Measurements from ENCODE around the gene ART4.
A peak's percentile ranks its signal among the peaks of the same experiment; 100 is the strongest.

ART4 gene

DNA sequence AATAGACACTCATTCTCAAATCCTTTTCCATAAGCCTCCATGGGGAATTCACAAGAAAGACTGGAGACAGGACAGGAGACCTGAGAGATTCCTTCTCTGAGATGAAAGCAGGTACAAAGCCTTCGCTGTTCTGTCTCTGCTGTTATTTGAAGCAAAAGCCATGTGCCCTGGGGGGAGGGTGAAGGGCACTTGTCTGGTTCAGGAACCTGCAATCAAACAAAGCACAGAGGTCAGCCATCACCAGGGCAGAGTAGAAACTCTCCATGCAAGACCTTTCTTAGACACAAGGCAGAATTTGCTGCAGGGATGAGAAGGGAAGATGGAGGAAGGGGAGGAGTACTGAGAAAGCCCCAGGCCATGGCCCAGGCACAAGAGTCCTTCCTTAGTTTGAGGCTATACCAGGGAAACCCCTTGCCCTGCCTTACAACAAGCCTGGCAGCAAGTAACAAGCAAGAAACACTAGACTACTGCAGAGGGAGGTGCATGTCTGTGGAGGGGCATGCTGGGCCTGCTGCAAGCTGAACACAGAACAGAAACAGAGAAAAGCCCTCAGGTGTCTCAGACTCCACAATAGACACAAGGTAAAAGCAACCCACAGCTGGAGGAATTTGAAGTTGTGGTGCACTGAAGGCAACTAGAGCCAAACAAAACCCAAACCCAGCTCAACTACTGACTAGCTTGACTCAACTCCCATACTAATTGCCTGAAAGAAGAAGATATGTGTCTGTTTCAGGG, 7.8 kb upstream of the ART4 start:
- no peak for DNase-seq

DNA sequence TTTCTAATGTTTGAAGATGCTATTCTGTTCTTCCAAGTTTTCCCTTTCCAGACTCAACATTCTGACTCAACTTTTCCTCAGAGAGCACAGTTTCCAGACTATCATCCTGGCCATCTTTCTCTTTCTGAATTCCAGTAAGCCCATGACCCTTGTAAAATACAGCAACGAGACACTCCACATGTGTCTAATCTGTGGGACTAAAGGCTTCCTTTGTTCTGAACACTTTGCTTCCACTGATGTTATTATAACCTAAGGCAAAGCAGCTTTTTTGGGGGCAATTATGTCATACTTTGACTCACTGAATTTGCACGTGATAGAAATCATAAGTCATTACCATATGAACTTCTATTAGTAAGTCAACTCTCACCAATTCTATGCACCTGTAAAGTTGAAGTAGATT, 6.3 kb upstream of the ART4 start:
- DNase-seq: no peak

DNA sequence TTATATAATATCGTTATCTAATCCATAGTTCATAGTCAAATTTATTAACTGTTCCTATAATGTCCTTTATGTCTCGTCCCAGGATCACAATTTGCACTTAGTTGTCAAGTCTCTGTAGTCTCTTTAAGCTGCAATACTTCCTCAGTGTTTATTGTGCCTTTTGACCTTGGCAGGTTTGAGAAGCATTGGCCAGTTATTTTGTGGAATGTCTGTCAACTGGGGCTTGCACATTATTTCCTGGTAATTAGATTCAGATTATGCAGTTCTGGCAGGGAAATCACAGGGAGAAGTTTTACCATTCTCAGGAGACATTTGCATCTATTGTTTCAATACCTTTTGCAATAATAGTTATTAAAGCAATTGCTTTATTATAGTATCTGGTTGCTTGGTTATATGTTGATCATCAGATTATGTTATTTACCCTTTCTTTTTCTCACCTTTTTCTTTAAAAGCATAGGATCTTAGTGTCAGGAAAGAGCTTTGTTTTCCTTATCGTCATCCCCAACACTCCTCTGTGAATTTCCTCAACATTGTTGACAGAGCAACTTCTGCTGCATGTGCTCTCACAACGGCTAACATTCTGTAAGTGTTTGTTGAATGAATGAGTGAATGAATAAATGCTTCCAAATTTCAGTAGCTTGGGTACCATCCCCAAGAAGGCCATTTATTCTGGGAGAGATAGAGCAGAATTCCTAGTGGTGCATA, 3.7 kb upstream of the ART4 start:
- no peak for DNase-seq

- no peak for DNase-seq
These were observed 2.8 kb upstream of the ART4 start for GRCh38 chr12:14846042-14846587.

GRCh38 chr12:14845350-14845750, 2.0 kb upstream of the ART4 start:
- peak; percentile 32 for DNase-seq

DNA sequence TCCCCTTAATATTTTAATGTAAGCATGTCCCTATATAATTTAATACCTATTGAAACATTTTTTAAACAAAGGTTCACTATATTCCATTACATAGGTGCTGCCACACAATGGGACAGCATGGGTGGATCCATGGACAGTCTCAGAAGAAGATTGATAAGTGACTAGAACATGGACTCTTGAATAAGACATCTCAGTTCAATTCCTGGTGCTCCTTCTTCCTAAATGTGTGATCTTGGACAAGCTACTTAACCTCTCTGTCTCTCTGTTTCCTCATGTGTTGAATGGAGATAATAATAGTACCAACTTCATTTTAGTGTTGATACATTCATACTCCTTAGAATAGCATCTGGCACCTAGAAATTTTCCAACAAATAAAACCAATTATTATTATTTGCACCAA, 1.1 kb upstream of the ART4 start:
- DNase-seq: no peak

GRCh38 chr12:14842315-14842714, 1.0 kb downstream of the ART4 start:
- DNase-seq: no peak

GRCh38 chr12:14841761-14842160, 1.6 kb downstream of the ART4 start:
- no peak for DNase-seq

DNA sequence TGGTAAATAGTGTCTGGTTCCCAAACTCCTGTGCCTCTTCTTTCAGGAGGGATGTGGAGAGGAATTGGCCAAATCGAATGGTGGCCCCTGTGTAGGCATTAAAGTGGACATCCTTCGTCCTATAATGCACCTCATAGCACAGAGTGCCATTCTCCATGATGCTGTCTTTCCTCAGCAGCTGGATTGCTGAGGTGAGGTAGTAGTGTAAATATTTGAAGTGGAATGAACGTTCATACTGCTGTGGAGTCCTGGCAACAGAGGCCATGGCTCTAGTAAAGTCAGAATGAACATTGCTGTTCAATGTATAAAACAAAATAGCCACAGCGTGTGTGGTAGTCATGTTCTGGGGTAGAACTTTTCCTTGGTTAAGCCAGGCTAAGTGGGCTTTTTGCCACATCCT, 2.7 kb downstream of the ART4 start:
- DNase-seq: no peak

- DNase-seq: no peak
These were observed 4.1 kb downstream of the ART4 start for GRCh38 chr12:14839262-14839661.

DNA sequence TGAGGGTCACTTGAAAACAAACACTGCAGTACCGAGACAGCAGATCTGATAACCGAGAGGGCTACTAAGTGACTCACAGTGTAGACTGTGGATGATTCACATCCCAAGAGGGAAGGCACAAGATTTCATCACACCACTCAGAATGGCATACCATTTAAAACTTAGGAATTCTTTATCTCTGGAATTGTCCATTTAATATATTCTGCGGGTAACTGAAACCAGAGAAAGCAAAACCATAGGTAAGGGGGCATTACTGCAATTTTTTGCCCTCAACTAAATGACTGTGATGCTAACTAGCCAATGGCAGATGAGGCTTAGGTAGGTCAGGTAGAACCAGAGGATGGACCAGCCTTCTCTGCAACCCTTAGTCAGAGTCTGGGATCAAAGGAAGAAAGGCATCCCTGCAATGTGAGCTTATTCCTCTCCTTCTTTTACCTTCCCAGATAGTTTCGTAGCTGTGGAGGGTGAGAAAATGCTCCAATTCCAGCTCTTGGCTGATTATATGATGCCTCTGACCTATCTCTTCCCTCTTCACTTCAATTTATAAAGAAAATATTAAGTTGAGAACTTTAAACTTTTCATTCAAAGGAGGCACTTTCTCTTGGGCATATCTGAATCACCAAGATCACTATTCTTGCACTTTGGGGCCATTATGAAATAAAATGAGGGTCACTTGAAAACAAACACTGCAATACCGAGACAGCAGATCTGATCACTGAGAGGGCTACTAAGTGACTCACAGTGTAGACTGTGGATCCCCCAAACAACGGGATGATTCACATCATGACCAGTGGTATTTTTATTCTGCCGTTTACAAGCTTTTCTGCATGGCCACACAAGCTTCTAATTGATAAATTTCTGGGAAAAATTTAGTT, 6.8 kb downstream of the ART4 start:
- DNase-seq: no peak

- DNase-seq: no peak
These were observed 8.8 kb downstream of the ART4 start for GRCh38 chr12:14834509-14834908.

DNA sequence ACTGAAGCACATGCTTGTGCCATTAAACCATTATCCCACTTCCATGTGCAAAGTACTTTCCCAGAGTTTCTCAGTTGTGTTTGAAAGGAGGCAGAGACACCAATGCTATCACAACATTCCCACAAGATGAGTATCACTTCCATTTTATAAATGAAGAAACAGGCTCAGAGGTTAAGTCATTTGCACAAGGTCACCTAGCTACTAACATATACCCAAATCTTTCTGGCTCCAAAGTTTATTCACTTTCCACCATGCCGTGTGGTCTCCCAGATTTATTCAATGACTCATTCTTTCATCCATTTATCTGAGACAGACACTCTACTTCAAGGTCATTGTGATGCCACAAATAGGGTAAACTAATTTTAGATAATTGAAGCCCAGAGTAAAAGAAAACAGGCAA, 9.4 kb downstream of the ART4 start:
- no peak for DNase-seq

DNA sequence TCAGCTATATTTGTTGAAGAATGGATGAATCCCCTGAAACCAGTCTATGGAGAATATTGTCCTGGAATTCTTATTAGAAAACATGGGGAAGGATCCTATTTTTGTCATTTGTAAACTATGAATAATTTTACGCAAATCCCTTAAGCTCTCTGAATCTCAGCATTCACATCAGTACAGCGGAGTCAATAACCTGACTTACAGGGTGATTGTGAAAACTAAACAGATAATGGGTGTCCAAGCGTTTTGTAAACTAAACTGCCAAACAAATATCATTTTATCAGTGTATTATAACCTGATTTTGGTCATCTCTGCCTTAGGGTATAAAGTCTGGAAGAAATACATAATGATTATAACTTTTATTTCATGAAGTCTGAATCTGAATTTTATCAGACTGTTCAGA, 10.0 kb downstream of the ART4 start:
- DNase-seq: no peak

GRCh38 chr12:14828892-14829291, 14.4 kb downstream of the ART4 start:
- DNase-seq: no peak

GRCh38 chr12:14827043-14827442, 16.3 kb downstream of the ART4 start:
- DNase-seq: no peak

- no peak for DNase-seq
These were observed 16.8 kb downstream of the ART4 start for GRCh38 chr12:14826491-14826890.

GRCh38 chr12:14825256-14825655, 18.1 kb downstream of the ART4 start:
- DNase-seq: no peak

- DNase-seq: no peak
These were observed 19.2 kb downstream of the ART4 start for GRCh38 chr12:14824012-14824634.

DNA sequence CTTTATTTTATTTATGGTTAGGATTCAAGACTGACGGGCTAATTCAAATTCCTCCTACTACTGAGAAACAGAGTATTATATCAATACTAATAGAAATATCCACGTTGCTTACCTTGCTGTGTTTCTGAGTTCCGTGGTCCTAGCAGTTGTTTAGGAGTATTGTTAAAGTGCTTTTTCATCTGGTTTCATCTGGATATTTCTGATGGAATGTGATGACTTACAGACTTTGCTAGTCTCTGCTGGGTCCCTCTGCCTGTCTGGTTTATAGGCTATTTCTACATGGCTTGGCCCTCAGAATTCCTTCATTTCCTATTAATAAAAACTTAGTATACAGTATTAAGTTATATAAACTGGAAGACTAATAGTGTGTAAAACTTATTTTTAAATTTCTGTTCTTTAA, 29.3 kb downstream of the ART4 start, which contains the start of gene SMCO3:
Gene SMCO3 (minus strand): TSS at position 169 of the 400 bp plus-strand sequence. CDS start 7,502 bp downstream, outside the sequence.
- no peak for DNase-seq

DNA sequence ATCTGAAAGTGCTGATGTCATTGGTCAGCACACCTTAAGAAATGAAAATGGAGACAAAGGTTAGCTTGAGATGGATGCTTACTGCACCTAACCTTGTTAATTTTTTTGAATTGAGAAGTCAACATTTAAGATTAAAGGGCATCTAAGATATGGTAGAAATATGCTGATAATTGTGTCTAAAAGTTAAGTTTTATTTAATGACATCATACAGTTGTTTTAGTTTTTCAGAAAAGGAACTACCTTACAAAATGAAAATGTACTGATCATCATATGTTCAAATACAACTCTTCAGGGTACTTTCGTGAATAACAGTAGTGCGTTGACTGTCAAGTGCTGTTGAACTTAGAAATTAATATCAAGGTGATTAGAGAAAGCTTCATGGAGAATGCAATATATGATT, 31.8 kb downstream of the ART4 start:
- no peak for DNase-seq

GRCh38 chr12:14810953-14811483, 32.3 kb downstream of the ART4 start:
- peak; percentile 12 for DNase-seq
